Neural cell (in vitro differentiated cells): Measurements from ENCODE around the gene LRRC74B.

Source experiments
- CTCF ChIP-seq: fragments of 450-650 bp; IDR thresholded peaks from 2 replicates; pipeline ENCODE4 v1.5.1; 2014; ENCODE audit warnings: antibody characterized with exemption, mild to moderate bottlenecking, moderate library complexity; ENCODE audit not compliant: poor library complexity, severe bottlenecking
- EP300 ChIP-seq: fragments of 450-650 bp; conservative IDR thresholded peaks from 2 replicates; pipeline ENCODE4 v1.6.1; 2014; ENCODE audit warnings: antibody characterized with exemption, mild to moderate bottlenecking, moderate library complexity; ENCODE audit not compliant: poor library complexity, severe bottlenecking
- EZH2 ChIP-seq: fragments of 200-600, 300-800 bp; shearing (Covaris generic), sonication (generic); IDR thresholded peaks from 2 replicates; pipeline ENCODE4 v1.6.1; 2014; ENCODE audit warnings: antibody characterized with exemption, low read length, borderline replicate concordance, mild to moderate bottlenecking; ENCODE audit not compliant: insufficient read depth, poor library complexity, severe bottlenecking

GRCh38 chr22:21032868-21033688 is 12.7 kb upstream of the LRRC74B start:
- TF ChIP-seq EZH2 (no peak), CTCF (no peak), EP300 (no peak)
